ENCODE data around the gene ZBTB7C. TPM values are rescaled to one million over a fixed set of nuclear protein-coding genes. Genes with fewer than 3 reads are reported as not detected.

Gene ZBTB7C
- total RNA-seq, 1 donor from 2014 or later: under 0.01 TPM

GRCh38 chr18:48158721-48159120 is 250.5 kb downstream of the ZBTB7C start:
- DNase-seq (ENCODE audit: low read depth): no peak
- Histone ChIP-seq H3K27me3 (ENCODE audit: control insufficient read depth, insufficient read depth, low read length) (no peaks in the 10 kb centered on the region), H3K4me3 (ENCODE audit: low read depth, low read length) (no peak overlapping the region), H3K36me3 (ENCODE audit: control insufficient read depth, insufficient read depth, low read length) (no peaks in the 10 kb centered on the region)
- FAIRE-seq: no peak
- TF ChIP-seq CTCF (IDR thresholded peaks at IDR 0.05; ENCODE audit: insufficient read depth, low read length, severe bottlenecking): no peak

- no peak overlapping the region for H3K4me3 ChIP-seq (ENCODE audit: low read depth, low read length)
- H3K27me3 ChIP-seq (ENCODE audit: control insufficient read depth, insufficient read depth, low read length): no peaks in the 10 kb centered on the region
- no peaks in the 10 kb centered on the region for H3K36me3 ChIP-seq (ENCODE audit: control insufficient read depth, insufficient read depth, low read length)
- peak; percentile 28 for FAIRE-seq
- no peak for TF ChIP-seq CTCF (IDR thresholded peaks at IDR 0.05; ENCODE audit: insufficient read depth, low read length, severe bottlenecking)
- DNase-seq (ENCODE audit: low read depth): no peak
Measured at GRCh38 chr18:48157956-48158355, 251.2 kb downstream of the ZBTB7C start.

GRCh38 chr18:48155856-48156255 is 253.3 kb downstream of the ZBTB7C start:
- FAIRE-seq (peak; percentile 28), DNase-seq (ENCODE audit: low read depth) (peak; percentile 80)
- no peak overlapping the region for H3K4me3 ChIP-seq (ENCODE audit: low read depth, low read length)
- no peaks in the 10 kb centered on the region for H3K36me3 ChIP-seq (ENCODE audit: control insufficient read depth, insufficient read depth, low read length)
- no peaks in the 10 kb centered on the region for H3K27me3 ChIP-seq (ENCODE audit: control insufficient read depth, insufficient read depth, low read length)
- no peak for TF ChIP-seq CTCF (IDR thresholded peaks at IDR 0.05; ENCODE audit: insufficient read depth, low read length, severe bottlenecking)

- DNase-seq (ENCODE audit: low read depth): peak; percentile 46
- no peaks in the 10 kb centered on the region for H3K36me3 ChIP-seq (ENCODE audit: control insufficient read depth, insufficient read depth, low read length)
- no peaks in the 10 kb centered on the region for H3K27me3 ChIP-seq (ENCODE audit: control insufficient read depth, insufficient read depth, low read length)
- no peak for FAIRE-seq
- H3K4me3 ChIP-seq (ENCODE audit: low read depth, low read length): no peak overlapping the region
- TF ChIP-seq CTCF (IDR thresholded peaks at IDR 0.05; ENCODE audit: insufficient read depth, low read length, severe bottlenecking): no peak
Measured at GRCh38 chr18:48154828-48155227, 254.4 kb downstream of the ZBTB7C start.

GRCh38 chr18:48153613-48154481 is 255.3 kb downstream of the ZBTB7C start:
- FAIRE-seq (no peak), DNase-seq (ENCODE audit: low read depth) (peak; percentile 47)
- no peak overlapping the region for H3K4me3 ChIP-seq (ENCODE audit: low read depth, low read length)
- TF ChIP-seq CTCF (IDR thresholded peaks at IDR 0.05; ENCODE audit: insufficient read depth, low read length, severe bottlenecking): no peak
- H3K36me3 ChIP-seq (ENCODE audit: control insufficient read depth, insufficient read depth, low read length): no peaks in the 10 kb centered on the region
- no peaks in the 10 kb centered on the region for H3K27me3 ChIP-seq (ENCODE audit: control insufficient read depth, insufficient read depth, low read length)

Data from bronchial epithelial cell (primary cell).